Endodermal cell (in vitro differentiated cells): ENCODE measurements around the gene DSCAML1. TPM values are rescaled to one million over a fixed set of nuclear protein-coding genes. Genes with fewer than 3 reads are reported as not detected.
A peak's percentile ranks its signal among the peaks of the same experiment; 100 is the strongest.

Experiments
- DNase-seq: peaks from one replicate; pipeline ENCODE4 v3.0.0-alpha.2; 2017
- H3K27ac ChIP-seq: 2 replicates; pipeline ENCODE4 v1.5.1; 2013; ENCODE audit warnings: mild to moderate bottlenecking, low read depth, low read length, moderate library complexity
- H3K27me3 ChIP-seq: 2 replicates; pipeline ENCODE4 v1.6.1; 2013; ENCODE audit warnings: mild to moderate bottlenecking, low read length, moderate library complexity; ENCODE audit not compliant: insufficient read depth, control insufficient read depth, poor library complexity, severe bottlenecking
- H3K36me3 ChIP-seq: 2 replicates; pipeline ENCODE4 v1.7.0; 2013; ENCODE audit warnings: mild to moderate bottlenecking, low read length, moderate library complexity; ENCODE audit not compliant: control insufficient read depth, insufficient read depth
- H3K4me1 ChIP-seq: one replicate; pipeline ENCODE4 v1.7.0; 2013; ENCODE audit warnings: low read length; ENCODE audit not compliant: control insufficient read depth, insufficient read depth
- H3K4me3 ChIP-seq: 2 replicates; pipeline ENCODE4 v1.5.1; 2013; ENCODE audit warnings: mild to moderate bottlenecking, low read length, moderate library complexity
- H3K9ac ChIP-seq: 2 replicates; pipeline ENCODE4 v1.6.1; 2013; ENCODE audit warnings: mild to moderate bottlenecking, low read length, moderate library complexity; ENCODE audit not compliant: poor library complexity, severe bottlenecking; ENCODE audit errors: extremely low read depth
- H3K9me3 ChIP-seq: 2 replicates; pipeline ENCODE4 v1.6.1; 2013; ENCODE audit warnings: mild to moderate bottlenecking, low read length, moderate library complexity; ENCODE audit not compliant: control insufficient read depth
- H3K27ac Mint-ChIP-seq: 2 replicates; pipeline ENCODE4 v1.8.0; 2020; ENCODE audit warnings: mixed read lengths
- H3K27me3 Mint-ChIP-seq: 2 replicates; pipeline ENCODE4 v1.8.0; 2021; ENCODE audit warnings: mild to moderate bottlenecking, mixed read lengths; ENCODE audit not compliant: insufficient read depth
- H3K36me3 Mint-ChIP-seq: 2 replicates; pipeline ENCODE4 v1.8.0; 2020; ENCODE audit warnings: low read depth, mixed read lengths
- H3K4me1 Mint-ChIP-seq: 2 replicates; pipeline ENCODE4 v1.8.0; 2020; ENCODE audit warnings: mixed read lengths
- H3K4me3 Mint-ChIP-seq: 2 replicates; pipeline ENCODE4 v1.8.0; 2020; ENCODE audit warnings: mild to moderate bottlenecking, moderate library complexity, mixed read lengths
- H3K9me3 Mint-ChIP-seq: 2 replicates; pipeline ENCODE4 v1.8.0; 2020; ENCODE audit warnings: mild to moderate bottlenecking, mixed read lengths
- WGBS, 2 experiments: methylation state at CpG; one replicate each; pipeline versions ENCODE4 v1.1.5 to v1.1.7; 2013; ENCODE audit warnings: missing lambda C conversion rate in 2 of 2, mixed read lengths in 1 of 2; ENCODE audit not compliant: insufficient coverage in 1 of 2, insufficient read length in 1 of 2; 5-methylcytosine and 5-hydroxymethylcytosine counted together
- total RNA-seq, 2 donors: library from RNA; stranded (reverse); fragmentation: NEBNext Ultra II Directional in 1 of 2; extraction: Animal tissue kit (Norgen Biotek cat#: 25700) in 1 of 2; gene quantifications; 2 replicates in 1 of 2; 3 replicates in 1 of 2; pipeline ENCODE4 v1.2.1, GENCODE V29; 2021
- TF ChIP-seq, protein P1 (sequence below): fragments of 200-600 bp; sonication (generic); conservative IDR thresholded peaks from 2 replicates; pipeline ENCODE4 v1.5.0; 2021; ENCODE audit warnings: antibody characterized with exemption, mild to moderate bottlenecking

DSCAML1 gene
- total RNA-seq, 2 donors from 2014 or later: 5.6 to 10.9 TPM

- no peaks in the 10 kb centered on the region for H3K27me3 ChIP-seq
- peaks cover 17% of the 10 kb centered on the region for H3K36me3 ChIP-seq
- H3K4me1 ChIP-seq: no peaks in the 10 kb centered on the region
- TF ChIP-seq, protein P1, sequence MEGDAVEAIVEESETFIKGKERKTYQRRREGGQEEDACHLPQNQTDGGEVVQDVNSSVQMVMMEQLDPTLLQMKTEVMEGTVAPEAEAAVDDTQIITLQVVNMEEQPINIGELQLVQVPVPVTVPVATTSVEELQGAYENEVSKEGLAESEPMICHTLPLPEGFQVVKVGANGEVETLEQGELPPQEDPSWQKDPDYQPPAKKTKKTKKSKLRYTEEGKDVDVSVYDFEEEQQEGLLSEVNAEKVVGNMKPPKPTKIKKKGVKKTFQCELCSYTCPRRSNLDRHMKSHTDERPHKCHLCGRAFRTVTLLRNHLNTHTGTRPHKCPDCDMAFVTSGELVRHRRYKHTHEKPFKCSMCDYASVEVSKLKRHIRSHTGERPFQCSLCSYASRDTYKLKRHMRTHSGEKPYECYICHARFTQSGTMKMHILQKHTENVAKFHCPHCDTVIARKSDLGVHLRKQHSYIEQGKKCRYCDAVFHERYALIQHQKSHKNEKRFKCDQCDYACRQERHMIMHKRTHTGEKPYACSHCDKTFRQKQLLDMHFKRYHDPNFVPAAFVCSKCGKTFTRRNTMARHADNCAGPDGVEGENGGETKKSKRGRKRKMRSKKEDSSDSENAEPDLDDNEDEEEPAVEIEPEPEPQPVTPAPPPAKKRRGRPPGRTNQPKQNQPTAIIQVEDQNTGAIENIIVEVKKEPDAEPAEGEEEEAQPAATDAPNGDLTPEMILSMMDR: no peak
- no peaks in the 10 kb centered on the region for H3K9me3 Mint-ChIP-seq
- H3K27ac ChIP-seq: no peak overlapping the region
- H3K4me1 Mint-ChIP-seq: peaks cover 17% of the 10 kb centered on the region
- H3K9ac ChIP-seq: no peak overlapping the region
- peaks cover 2% of the 10 kb centered on the region for H3K27me3 Mint-ChIP-seq
- no peak for DNase-seq
- H3K4me3 ChIP-seq: no peak overlapping the region
- H3K4me3 Mint-ChIP-seq: no peak overlapping the region
- WGBS, 2 experiments: 96 to 98% methylated on average over 7 to 8 of the region's 8 CpGs
- no peaks in the 10 kb centered on the region for H3K9me3 ChIP-seq
- no peak overlapping the region for H3K27ac Mint-ChIP-seq
- peaks cover 7% of the 10 kb centered on the region for H3K36me3 Mint-ChIP-seq
Observed at GRCh38 chr11:117835576-117835975, 38.6 kb upstream of the DSCAML1 start.

GRCh38 chr11:117834838-117835443 lies 37.9 kb upstream of the DSCAML1 start:
- TF ChIP-seq, protein P1: no peak
- peaks cover 2% of the 10 kb centered on the region for H3K27me3 Mint-ChIP-seq
- H3K9me3 Mint-ChIP-seq: no peaks in the 10 kb centered on the region
- H3K4me1 ChIP-seq: no peaks in the 10 kb centered on the region
- peak overlapping the region; percentile 7 for H3K27ac ChIP-seq
- no peak overlapping the region for H3K4me3 ChIP-seq
- 93 to 94% methylated on average over 10 to 17 of the region's 17 CpGs for WGBS, 2 experiments
- no peak overlapping the region for H3K4me3 Mint-ChIP-seq
- H3K4me1 Mint-ChIP-seq: peaks cover 22% of the 10 kb centered on the region
- no peaks in the 10 kb centered on the region for H3K9me3 ChIP-seq
- no peak for DNase-seq
- H3K36me3 ChIP-seq: peaks cover 10% of the 10 kb centered on the region
- no peaks in the 10 kb centered on the region for H3K27me3 ChIP-seq
- no peak overlapping the region for H3K27ac Mint-ChIP-seq
- H3K9ac ChIP-seq: no peak overlapping the region
- H3K36me3 Mint-ChIP-seq: peaks cover 7% of the 10 kb centered on the region

DNA sequence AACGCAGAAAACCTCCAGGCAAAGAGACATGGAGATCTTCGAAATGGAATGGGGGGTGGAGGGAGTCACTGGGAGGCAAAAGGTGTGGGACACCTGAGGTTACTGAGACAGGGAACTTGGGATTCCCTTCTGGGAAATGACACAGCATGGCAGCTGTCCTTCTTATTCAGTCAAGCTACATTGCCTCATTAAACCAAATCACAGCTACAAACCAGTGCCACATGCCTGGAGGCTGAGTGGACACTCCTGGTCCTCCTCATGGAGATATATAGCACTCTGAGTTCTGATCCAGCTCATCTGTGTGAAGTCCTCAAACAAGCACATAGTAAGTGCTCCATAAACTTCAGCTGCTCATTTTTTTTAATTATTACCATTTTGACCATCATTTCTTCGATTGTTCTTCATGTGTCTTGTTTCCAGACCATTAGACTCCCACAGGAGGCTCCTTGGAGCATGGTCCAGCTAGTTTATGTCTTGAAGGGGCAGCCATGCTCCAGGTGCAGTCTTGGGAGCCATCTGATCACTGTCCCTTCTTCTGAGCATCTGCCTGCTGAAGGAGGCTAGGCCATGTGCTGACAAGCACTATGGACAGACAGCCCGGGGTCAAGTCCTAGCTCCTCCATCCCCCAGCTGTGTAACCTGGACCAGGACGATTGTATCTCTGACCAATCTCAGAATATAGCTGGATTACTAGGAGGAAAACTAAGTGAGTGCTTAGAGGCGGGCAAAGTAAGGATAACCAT lies 37.2 kb upstream of the DSCAML1 start:
- Mint-ChIP-seq H3K4me1 (peaks cover 22% of the 10 kb centered on the region), H3K27ac (no peak overlapping the region)

More for the DNA sequence above, 37.2 kb upstream of the DSCAML1 start:
- Histone ChIP-seq H3K9ac (no peak overlapping the region), H3K9me3 (no peaks in the 10 kb centered on the region), H3K4me3 (no peak overlapping the region), H3K27ac (no peak overlapping the region), H3K27me3 (no peaks in the 10 kb centered on the region), H3K4me1 (no peaks in the 10 kb centered on the region), H3K36me3 (peaks cover 3% of the 10 kb centered on the region)
- H3K9me3 Mint-ChIP-seq: no peaks in the 10 kb centered on the region
- no peak for DNase-seq
- H3K36me3 Mint-ChIP-seq: peaks cover 7% of the 10 kb centered on the region
- TF ChIP-seq, protein P1: no peak
- H3K27me3 Mint-ChIP-seq: peaks cover 2% of the 10 kb centered on the region
- 91 to 95% methylated on average over 1 to 6 of the region's 6 CpGs for WGBS, 2 experiments
- no peak overlapping the region for H3K4me3 Mint-ChIP-seq
